HEK293 (cell line): Measurements from ENCODE around the gene RPGR.

Source experiments
- CTCF ChIP-seq: fragments of 450-650 bp; formaldehyde crosslinking; IDR thresholded peaks from 2 replicates; pipeline ENCODE4 v1.5.1; 2016; ENCODE audit warnings: missing biosample characterization, missing genetic modification characterization
- MYNN ChIP-seq: fragments of 450-650 bp; formaldehyde crosslinking; IDR thresholded peaks from 2 replicates; pipeline ENCODE4 v1.5.1; 2016; ENCODE audit warnings: missing biosample characterization, missing genetic modification characterization, borderline replicate concordance
- PBX3 ChIP-seq: sonication (generic); formaldehyde crosslinking; IDR thresholded peaks from 2 replicates; pipeline ENCODE4 v1.8.1; 2022; ENCODE audit warnings: mild to moderate bottlenecking, moderate library complexity, missing genetic modification reagents
- PRDM1 ChIP-seq: fragments of 450-650 bp; formaldehyde crosslinking; IDR thresholded peaks from 2 replicates; pipeline ENCODE4; 2016; ENCODE audit warnings: missing biosample characterization, missing genetic modification characterization
- ZNF112 ChIP-seq: fragments of 450-650 bp; formaldehyde crosslinking; IDR thresholded peaks from 2 replicates; pipeline ENCODE4 v1.5.0; 2017; ENCODE audit warnings: missing biosample characterization, missing genetic modification characterization
- ZNF398 ChIP-seq: fragments of 450-650 bp; formaldehyde crosslinking; IDR thresholded peaks from 2 replicates; pipeline ENCODE4 v1.5.1; 2017; ENCODE audit warnings: missing biosample characterization, missing genetic modification characterization

- no peak for TF ChIP-seq CTCF (tag by site-specific recombination)
- no peak for TF ChIP-seq MYNN
- TF ChIP-seq ZNF398 (tag by site-specific recombination): no peak
- TF ChIP-seq PRDM1 (tag by site-specific recombination): no peak
- no peak for TF ChIP-seq PBX3 (CRISPR knock-in tag)
- TF ChIP-seq ZNF112 (tag by site-specific recombination): no peak
These were observed 25.1 kb upstream of the RPGR start, which contains the start of gene OTC for GRCh38 chrX:38352362-38352761.
